Memory B cell (primary cell): ENCODE data around the gene UTP18.
"Not testable (repeated sequence)": the region's sequence is repeated elsewhere in the genome, so short reads cannot be mapped to it uniquely, and the experiment has no call there.

ENCODE experiments used
- ATAC-seq: fragments of 150-1000 bp; cut with Tn5 transposase; 2 replicates; pipeline ENCODE4 v1.10.0; 2021; ENCODE audit warnings: low read depth, mild to moderate bottlenecking, moderate library complexity
- DNase-seq, 2 donors: peaks; one replicate each; pipeline ENCODE4 v3.0.0; 2022; ENCODE audit warnings: low spot score in 2 of 2
- H3K27ac Mint-ChIP-seq: one replicate; pipeline ENCODE4 v1.8.0; 2022; ENCODE audit warnings: mild to moderate bottlenecking, moderate library complexity, mixed read lengths
- H3K27me3 Mint-ChIP-seq: one replicate; pipeline ENCODE4 v1.8.0; 2022; ENCODE audit warnings: mixed read lengths
- H3K36me3 Mint-ChIP-seq: one replicate; pipeline ENCODE4 v1.8.0; 2022; ENCODE audit warnings: mild to moderate bottlenecking, mixed read lengths
- H3K4me1 Mint-ChIP-seq: one replicate; pipeline ENCODE4 v1.8.0; 2022; ENCODE audit warnings: mixed read lengths
- H3K4me3 Mint-ChIP-seq: one replicate; pipeline ENCODE4 v1.8.0; 2022; ENCODE audit warnings: mild to moderate bottlenecking, moderate library complexity, mixed read lengths
- H3K9me3 Mint-ChIP-seq: one replicate; pipeline ENCODE4 v1.8.0; 2022; ENCODE audit warnings: mixed read lengths

Gene UTP18

DNA sequence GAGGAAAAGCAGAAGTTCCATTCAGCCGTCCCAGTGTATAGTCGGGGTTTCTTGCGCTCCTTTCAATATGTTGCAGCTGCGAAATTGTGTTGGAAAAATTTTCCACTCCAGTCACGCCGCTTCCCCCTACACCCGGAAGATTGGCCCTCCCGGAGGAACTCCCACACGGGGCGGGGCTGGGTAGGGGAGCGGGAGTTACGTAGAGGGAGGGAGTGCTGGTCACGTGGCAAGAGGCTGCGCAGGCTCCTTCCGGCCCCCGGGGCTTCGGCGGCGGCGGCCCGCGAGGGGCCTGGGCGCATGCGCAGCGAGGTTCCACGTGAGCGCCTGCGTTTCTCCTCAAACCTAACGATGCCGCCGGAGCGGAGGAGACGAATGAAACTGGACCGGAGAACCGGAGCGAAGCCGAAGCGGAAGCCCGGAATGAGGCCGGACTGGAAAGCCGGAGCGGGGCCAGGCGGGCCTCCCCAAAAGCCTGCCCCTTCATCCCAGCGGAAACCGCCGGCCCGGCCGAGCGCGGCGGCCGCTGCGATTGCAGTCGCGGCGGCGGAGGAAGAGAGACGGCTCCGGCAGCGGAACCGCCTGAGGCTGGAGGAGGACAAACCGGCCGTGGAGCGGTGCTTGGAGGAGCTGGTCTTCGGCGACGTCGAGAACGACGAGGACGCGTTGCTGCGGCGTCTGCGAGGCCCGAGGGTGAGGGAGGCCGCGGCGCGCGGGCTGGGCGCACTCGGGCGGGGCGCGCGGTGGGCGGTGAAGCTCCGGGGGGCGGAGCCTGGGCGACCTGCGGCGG is at the start of gene UTP18:
Gene UTP18 (plus strand): TSS at position 310 of the 787 bp plus-strand sequence. CDS start 39 bp downstream, at position 349.
- DNase-seq (peak; percentile 92), ATAC-seq (peak; percentile 78)
- H3K27me3 Mint-ChIP-seq: no peaks in the 10 kb centered on the region
- peaks cover 33% of the 10 kb centered on the region for H3K4me1 Mint-ChIP-seq
- peak within 1 kb of the TSS; percentile 98 for H3K27ac Mint-ChIP-seq
- peak within 1 kb of the TSS; percentile 94 for H3K4me3 Mint-ChIP-seq
- no peaks in the 10 kb centered on the region for H3K9me3 Mint-ChIP-seq
- peaks cover 4% of the 10 kb centered on the region for H3K36me3 Mint-ChIP-seq

DNA sequence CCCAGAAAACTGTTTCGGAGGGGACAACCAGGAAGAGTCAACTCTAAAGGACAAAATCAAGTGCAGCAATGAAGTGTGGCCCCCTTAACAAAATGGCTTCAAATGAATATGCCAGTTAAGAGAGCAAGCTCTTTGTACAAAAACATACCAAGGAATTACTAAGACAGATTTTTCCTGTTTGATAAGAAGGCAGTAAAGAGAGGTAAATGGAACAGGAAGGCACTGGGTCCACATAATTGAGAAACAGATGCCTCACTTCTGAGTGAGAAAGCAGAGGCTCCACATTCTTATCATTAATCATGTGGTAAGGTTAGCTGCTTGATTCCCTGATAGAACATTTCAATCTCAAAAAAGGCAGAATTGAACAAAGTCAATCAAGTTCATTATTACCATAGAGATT is 45.4 kb upstream of the UTP18 start:
- ATAC-seq (no peak), DNase-seq (no peak)
- Mint-ChIP-seq H3K4me1 (no peaks in the 10 kb centered on the region), H3K9me3 (no peaks in the 10 kb centered on the region), H3K36me3 (peaks cover 24% of the 10 kb centered on the region), H3K4me3 (no peak overlapping the region), H3K27ac (peak overlapping the region; percentile 14), H3K27me3 (no peaks in the 10 kb centered on the region)

GRCh38 chr17:51217946-51218345 is 42.4 kb upstream of the UTP18 start:
- Mint-ChIP-seq H3K27ac (peak overlapping the region; percentile 62), H3K27me3 (no peaks in the 10 kb centered on the region), H3K36me3 (peaks cover 30% of the 10 kb centered on the region), H3K4me3 (no peak overlapping the region), H3K9me3 (no peaks in the 10 kb centered on the region), H3K4me1 (no peaks in the 10 kb centered on the region)
- ATAC-seq (no peak), DNase-seq (no peak)

DNA sequence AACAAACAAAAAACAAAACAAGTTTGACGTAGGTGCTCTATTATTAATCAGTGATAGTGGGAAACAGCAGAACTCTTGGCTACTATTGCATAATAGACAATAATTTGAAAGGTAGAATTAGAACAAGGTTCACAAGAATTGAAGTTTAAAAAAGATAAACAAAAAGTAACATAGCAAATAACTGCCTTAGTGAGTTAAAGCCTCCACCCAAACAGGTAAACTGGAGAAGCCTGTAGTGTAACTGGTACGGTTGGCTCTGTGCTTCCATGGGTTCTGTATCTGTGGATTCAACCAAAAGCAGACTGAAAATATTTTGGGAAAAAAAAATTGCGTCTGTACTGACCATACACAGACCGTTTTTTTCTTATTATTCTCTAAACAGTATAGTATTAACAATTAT is 39.0 kb upstream of the UTP18 start:
- Mint-ChIP-seq H3K36me3 (peaks cover 28% of the 10 kb centered on the region), H3K4me1 (peaks cover 13% of the 10 kb centered on the region), H3K9me3 (no peaks in the 10 kb centered on the region), H3K27me3 (no peaks in the 10 kb centered on the region), H3K27ac (no peak overlapping the region), H3K4me3 (no peak overlapping the region)
- ATAC-seq: no peak
- DNase-seq: no peak

- peaks cover 18% of the 10 kb centered on the region for H3K36me3 Mint-ChIP-seq
- H3K9me3 Mint-ChIP-seq: no peaks in the 10 kb centered on the region
- ATAC-seq (no peak), DNase-seq (no peak)
- H3K4me1 Mint-ChIP-seq: peaks cover 18% of the 10 kb centered on the region
- no peak overlapping the region for H3K4me3 Mint-ChIP-seq
- no peaks in the 10 kb centered on the region for H3K27me3 Mint-ChIP-seq
- H3K27ac Mint-ChIP-seq: peak overlapping the region; percentile 79
Measured at GRCh38 chr17:51224402-51225262, 35.7 kb upstream of the UTP18 start.

DNA sequence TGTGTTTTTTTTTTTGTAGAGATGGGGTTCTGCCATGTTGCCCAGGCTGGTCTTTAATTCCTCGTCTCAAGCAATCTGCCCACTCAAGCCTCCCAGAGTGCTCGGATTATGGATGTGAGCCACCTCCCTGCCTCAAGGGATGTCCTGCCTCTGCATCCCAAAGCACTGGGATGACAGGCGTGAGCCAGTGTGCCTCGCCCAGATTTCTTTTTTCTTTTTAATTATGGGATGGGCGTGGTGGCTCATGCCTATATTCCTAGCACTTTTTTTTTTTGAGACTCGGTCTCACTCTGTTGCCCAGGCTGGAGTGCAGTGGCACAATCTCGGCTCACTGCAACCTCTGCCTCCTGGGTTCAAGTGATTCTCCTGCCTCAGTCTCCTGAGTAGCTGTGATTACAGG is 34.8 kb upstream of the UTP18 start:
- H3K4me3 Mint-ChIP-seq, DNase-seq, H3K27me3 Mint-ChIP-seq, ATAC-seq, H3K27ac Mint-ChIP-seq, H3K9me3 Mint-ChIP-seq: not testable (repeated sequence)
- Mint-ChIP-seq H3K4me1 (peaks cover 23% of the 10 kb centered on the region), H3K36me3 (peaks cover 12% of the 10 kb centered on the region)

GRCh38 chr17:51228161-51228560 is 32.2 kb upstream of the UTP18 start:
- DNase-seq (no peak), ATAC-seq (no peak)
- Mint-ChIP-seq H3K4me3 (no peak overlapping the region), H3K9me3 (no peaks in the 10 kb centered on the region), H3K4me1 (peaks cover 31% of the 10 kb centered on the region), H3K27me3 (no peaks in the 10 kb centered on the region), H3K27ac (no peak overlapping the region), H3K36me3 (peaks cover 6% of the 10 kb centered on the region)

- peaks cover 4% of the 10 kb centered on the region for H3K36me3 Mint-ChIP-seq
Measured at GRCh38 chr17:51229889-51230288, 30.5 kb upstream of the UTP18 start.

GRCh38 chr17:51230306-51230705 is 30.0 kb upstream of the UTP18 start:
- ATAC-seq (peak; percentile 70), DNase-seq (no peak)
- Mint-ChIP-seq H3K9me3 (no peaks in the 10 kb centered on the region), H3K4me1 (peaks cover 23% of the 10 kb centered on the region), H3K27me3 (no peaks in the 10 kb centered on the region), H3K36me3 (peaks cover 2% of the 10 kb centered on the region), H3K4me3 (no peak overlapping the region), H3K27ac (peak overlapping the region; percentile 72)

More at GRCh38 chr17:51229889-51230288, 30.5 kb upstream of the UTP18 start:
- ATAC-seq (no peak), DNase-seq (no peak)
- H3K27ac Mint-ChIP-seq: peak overlapping the region; percentile 72
- H3K4me3 Mint-ChIP-seq: no peak overlapping the region
- H3K9me3 Mint-ChIP-seq: no peaks in the 10 kb centered on the region
- peaks cover 27% of the 10 kb centered on the region for H3K4me1 Mint-ChIP-seq
- no peaks in the 10 kb centered on the region for H3K27me3 Mint-ChIP-seq

DNA sequence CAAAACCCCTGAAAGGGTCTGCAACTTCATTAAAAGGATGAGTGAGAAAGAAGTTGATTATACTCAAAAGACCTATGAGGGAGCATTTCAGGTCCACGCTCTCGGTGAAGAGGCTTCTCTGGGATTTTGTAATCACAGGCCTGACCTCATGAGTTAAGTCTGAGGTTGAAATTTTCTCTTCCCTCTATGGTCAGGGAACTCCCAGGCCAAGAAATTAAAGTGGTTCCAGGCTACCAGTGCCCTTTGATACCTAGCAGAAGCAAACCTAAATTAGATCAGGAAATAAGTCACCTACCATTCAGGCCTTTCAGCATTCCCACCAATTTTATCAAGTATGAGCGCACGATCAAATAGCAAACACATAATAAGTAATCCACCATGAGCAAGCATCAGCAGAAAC is 28.3 kb upstream of the UTP18 start:
- no peak for DNase-seq
- ATAC-seq: no peak
- H3K36me3 Mint-ChIP-seq: peaks cover 2% of the 10 kb centered on the region
- H3K4me1 Mint-ChIP-seq: peaks cover 22% of the 10 kb centered on the region
- no peaks in the 10 kb centered on the region for H3K27me3 Mint-ChIP-seq
- H3K27ac Mint-ChIP-seq: no peak overlapping the region
- no peaks in the 10 kb centered on the region for H3K9me3 Mint-ChIP-seq
- H3K4me3 Mint-ChIP-seq: no peak overlapping the region

DNA sequence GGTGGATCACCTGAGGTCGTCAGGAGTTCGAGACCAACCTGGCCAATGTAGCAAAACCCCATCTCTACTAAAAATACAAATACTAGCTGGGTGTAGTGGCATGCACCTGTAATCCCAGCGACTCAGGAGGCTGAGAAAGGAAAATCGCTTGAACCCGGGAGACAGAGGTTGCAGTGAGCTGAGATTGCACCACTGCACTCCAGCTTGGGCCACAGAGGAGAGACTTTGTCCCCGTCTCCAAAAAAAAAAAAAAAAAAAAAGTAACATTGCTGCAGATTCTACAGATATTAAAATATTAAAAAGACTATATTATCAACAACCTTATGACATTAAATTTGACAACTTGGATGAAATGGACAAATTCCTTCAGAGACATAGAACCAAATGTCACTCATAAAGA is 26.2 kb upstream of the UTP18 start:
- ATAC-seq (no peak), DNase-seq (no peak)
- Mint-ChIP-seq H3K9me3 (no peaks in the 10 kb centered on the region), H3K4me3 (no peak overlapping the region), H3K27me3 (no peaks in the 10 kb centered on the region), H3K36me3 (peaks cover 2% of the 10 kb centered on the region), H3K4me1 (peaks cover 34% of the 10 kb centered on the region), H3K27ac (no peak overlapping the region)

DNA sequence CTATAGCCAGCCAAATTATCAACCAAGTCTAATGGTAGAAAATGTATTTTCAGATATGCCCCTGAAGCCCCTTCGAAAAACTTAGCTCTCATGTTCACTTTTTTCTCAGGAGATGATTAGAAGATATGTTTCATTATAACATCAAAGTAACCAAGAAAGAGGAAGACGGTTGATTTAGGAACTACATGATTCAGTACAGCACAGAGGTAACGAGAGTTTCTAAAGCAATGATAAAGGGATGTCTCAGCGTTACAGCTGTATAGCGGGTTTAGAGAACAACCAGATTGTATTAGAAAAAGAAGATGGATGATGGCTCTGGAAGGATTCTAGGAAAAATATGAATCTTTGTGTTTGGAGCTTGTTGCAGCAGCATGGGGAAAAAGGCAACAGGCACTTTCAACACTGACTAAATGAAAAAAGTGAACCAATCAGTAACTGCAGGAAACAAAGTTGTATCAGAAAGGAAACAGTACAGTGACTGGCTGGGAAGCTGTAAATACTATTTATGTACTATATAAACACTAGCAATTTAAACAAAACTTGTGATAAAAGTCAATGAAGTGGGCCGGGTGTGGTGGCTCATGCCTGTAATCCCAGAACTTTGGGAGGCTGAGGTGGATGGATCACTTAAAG is 22.0 kb upstream of the UTP18 start:
- no peaks in the 10 kb centered on the region for H3K9me3 Mint-ChIP-seq
- no peak for DNase-seq
- ATAC-seq: peak; percentile 95
- peaks cover 25% of the 10 kb centered on the region for H3K4me1 Mint-ChIP-seq
- H3K36me3 Mint-ChIP-seq: peaks cover 3% of the 10 kb centered on the region
- no peaks in the 10 kb centered on the region for H3K27me3 Mint-ChIP-seq
- peak overlapping the region; percentile 71 for H3K4me3 Mint-ChIP-seq
- peak overlapping the region; percentile 12 for H3K27ac Mint-ChIP-seq

GRCh38 chr17:51240275-51240674 is 20.1 kb upstream of the UTP18 start:
- Mint-ChIP-seq H3K4me3 (no peak overlapping the region), H3K27ac (peak overlapping the region; percentile 43), H3K4me1 (peaks cover 28% of the 10 kb centered on the region), H3K9me3 (no peaks in the 10 kb centered on the region), H3K27me3 (no peaks in the 10 kb centered on the region), H3K36me3 (peaks cover 10% of the 10 kb centered on the region)
- no peak for DNase-seq
- no peak for ATAC-seq

- peak overlapping the region; percentile 35 for H3K27ac Mint-ChIP-seq
- no peak for ATAC-seq
- peaks cover 16% of the 10 kb centered on the region for H3K4me1 Mint-ChIP-seq
- DNase-seq: no peak
- no peak overlapping the region for H3K4me3 Mint-ChIP-seq
- H3K9me3 Mint-ChIP-seq: no peaks in the 10 kb centered on the region
- H3K27me3 Mint-ChIP-seq: no peaks in the 10 kb centered on the region
- H3K36me3 Mint-ChIP-seq: peaks cover 12% of the 10 kb centered on the region
Measured at GRCh38 chr17:51244041-51244440, 16.3 kb upstream of the UTP18 start.
